GM12878 (cell line): ENCODE measurements around the gene MDFIC.

ENCODE experiments used
- CHD4 ChIP-seq: fragments of 200-600 bp; sonication (generic); IDR thresholded peaks from 2 replicates; pipeline ENCODE4 v1.6.1; 2016; ENCODE audit warnings: mild to moderate bottlenecking
- CREB1 ChIP-seq: IDR thresholded peaks from 2 replicates; pipeline ENCODE4 v1.6.1; 2012; ENCODE audit warnings: low read depth, mild to moderate bottlenecking, inconsistent platforms
- CTCF ChIP-seq, 3 experiments: IDR thresholded peaks in 2 of 3; conservative IDR thresholded peaks in 1 of 3; 2 replicates each; pipeline ENCODE4 v1.5.1; 2011; ENCODE audit warnings: low read depth in 3 of 3, low read length in 3 of 3, mild to moderate bottlenecking in 3 of 3, control low read depth in 2 of 3, moderate library complexity in 2 of 3, inconsistent platforms in 1 of 3, mixed read lengths in 1 of 3; ENCODE audit not compliant: control insufficient read depth in 2 of 3, insufficient read depth in 1 of 3; ENCODE audit errors: extremely low read depth in 1 of 3
- EP300 ChIP-seq, 2 experiments: fragments of 150-350 bp in 1 of 2; IDR thresholded peaks; 2 replicates each; pipeline ENCODE4 v1.6.1; 2011 to 2012; ENCODE audit warnings: low read depth in 2 of 2, low read length in 2 of 2, borderline replicate concordance in 1 of 2, improper control_type of control experiment in 1 of 2, inconsistent platforms in 1 of 2; ENCODE audit not compliant: control insufficient read depth in 1 of 2
- EZH2 ChIP-seq: IDR thresholded peaks from 2 replicates; pipeline ENCODE4 v1.6.1; 2012; ENCODE audit warnings: low read depth, mild to moderate bottlenecking, control low read depth, inconsistent platforms, low read length, borderline replicate concordance; ENCODE audit not compliant: control insufficient read depth
- HDGF ChIP-seq: fragments of 450-650 bp; IDR thresholded peaks from 2 replicates; pipeline ENCODE4 v1.6.1; 2016; ENCODE audit warnings: antibody characterized with exemption
- MXI1 ChIP-seq: fragments of 150-350 bp; IDR thresholded peaks from 2 replicates; pipeline ENCODE4 v1.6.1; 2011; ENCODE audit warnings: low read depth, mild to moderate bottlenecking, inconsistent platforms, low read length, improper control_type of control experiment
- MYB ChIP-seq: fragments of 150-350 bp; IDR thresholded peaks from 2 replicates; pipeline ENCODE4 v1.6.1; 2014; ENCODE audit warnings: mild to moderate bottlenecking, low read depth, low read length, borderline replicate concordance
- MYC ChIP-seq: IDR thresholded peaks from 2 replicates; pipeline ENCODE4 v1.6.1; 2011; ENCODE audit warnings: mild to moderate bottlenecking, low read length, moderate library complexity, inconsistent platforms; ENCODE audit not compliant: insufficient read depth, insufficient replicate concordance, insufficient read length, severe bottlenecking
- RAD21 ChIP-seq: IDR thresholded peaks from 2 replicates; pipeline ENCODE4 v1.6.1; 2011; ENCODE audit warnings: mild to moderate bottlenecking, low read depth, low read length, moderate library complexity; ENCODE audit not compliant: insufficient read depth
- REST ChIP-seq: IDR thresholded peaks from 2 replicates; pipeline ENCODE4 v1.6.1; 2012; ENCODE audit warnings: mild to moderate bottlenecking, low read depth, low read length
- SIN3A ChIP-seq: IDR thresholded peaks from 2 replicates; pipeline ENCODE4 v1.6.1; 2012; ENCODE audit warnings: low read depth, low read length, improper control_type of control experiment
- TAF1 ChIP-seq: IDR thresholded peaks from 2 replicates; pipeline ENCODE4 v1.6.1; 2011; ENCODE audit warnings: mild to moderate bottlenecking, low read depth, low read length, borderline replicate concordance
- YY1 ChIP-seq: IDR thresholded peaks from 2 replicates; pipeline ENCODE4 v1.6.1; 2011; ENCODE audit warnings: low read depth, mild to moderate bottlenecking, low read length

- TF ChIP-seq HDGF (no peak), EP300 (IDR thresholded peaks at IDR 0.05; ENCODE audit: borderline replicate concordance in 1 of 2, control insufficient read depth in 1 of 2, low read depth in 2 of 2, low read length in 2 of 2) (no peak), TAF1 (no peak), MYC (no peak), CREB1 (no peak), MYB (no peak), SIN3A (no peak), YY1 (no peak), RAD21 (no peak), MXI1 (no peak), EZH2 (no peak), CHD4 (no peak), CTCF (IDR thresholded peaks at IDR 0.05 in 2 of 3, conservative IDR thresholded peaks at IDR 0.05 in 1 of 3; ENCODE audit: control insufficient read depth in 2 of 3, extremely low read depth in 1 of 3, insufficient read depth in 1 of 3, low read depth in 3 of 3, low read length in 3 of 3) (no peak), REST (no peak)
These were observed 92.9 kb downstream of the MDFIC start for GRCh38 chr7:115014794-115015193.
